Endothelial cell of umbilical vein (primary cell): ENCODE data around the gene HLA-DPB1.

Experiments used
- POLR2AphosphoS5 ChIP-seq: IDR thresholded peaks from 2 replicates; pipeline ENCODE4 v1.6.1; 2012; ENCODE audit warnings: low read depth, mild to moderate bottlenecking, control low read depth, low read length, moderate library complexity; ENCODE audit not compliant: insufficient read depth
- TF ChIP-seq, protein P1 (sequence below), 2 donors: IDR thresholded peaks; 1 replicate in 1 of 2; 2 replicates in 1 of 2; pipeline ENCODE4 v1.5.1; 2011; ENCODE audit warnings: low read length in 2 of 2, mild to moderate bottlenecking in 2 of 2, moderate library complexity in 2 of 2, control low read depth in 1 of 2, inconsistent platforms in 1 of 2, low read depth in 1 of 2; ENCODE audit not compliant: insufficient read depth in 1 of 2; ENCODE audit errors: extremely low read depth in 1 of 2

- TF ChIP-seq, protein P1, sequence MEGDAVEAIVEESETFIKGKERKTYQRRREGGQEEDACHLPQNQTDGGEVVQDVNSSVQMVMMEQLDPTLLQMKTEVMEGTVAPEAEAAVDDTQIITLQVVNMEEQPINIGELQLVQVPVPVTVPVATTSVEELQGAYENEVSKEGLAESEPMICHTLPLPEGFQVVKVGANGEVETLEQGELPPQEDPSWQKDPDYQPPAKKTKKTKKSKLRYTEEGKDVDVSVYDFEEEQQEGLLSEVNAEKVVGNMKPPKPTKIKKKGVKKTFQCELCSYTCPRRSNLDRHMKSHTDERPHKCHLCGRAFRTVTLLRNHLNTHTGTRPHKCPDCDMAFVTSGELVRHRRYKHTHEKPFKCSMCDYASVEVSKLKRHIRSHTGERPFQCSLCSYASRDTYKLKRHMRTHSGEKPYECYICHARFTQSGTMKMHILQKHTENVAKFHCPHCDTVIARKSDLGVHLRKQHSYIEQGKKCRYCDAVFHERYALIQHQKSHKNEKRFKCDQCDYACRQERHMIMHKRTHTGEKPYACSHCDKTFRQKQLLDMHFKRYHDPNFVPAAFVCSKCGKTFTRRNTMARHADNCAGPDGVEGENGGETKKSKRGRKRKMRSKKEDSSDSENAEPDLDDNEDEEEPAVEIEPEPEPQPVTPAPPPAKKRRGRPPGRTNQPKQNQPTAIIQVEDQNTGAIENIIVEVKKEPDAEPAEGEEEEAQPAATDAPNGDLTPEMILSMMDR (IDR thresholded peaks at IDR 0.05; ENCODE audit: extremely low read depth in 1 of 2, insufficient read depth in 1 of 2, low read depth in 1 of 2, low read length in 2 of 2) = no peak
- TF ChIP-seq POLR2AphosphoS5 = no peak
Measured at GRCh38 chr6:33112148-33112547, 36.4 kb downstream of the HLA-DPB1 start.
